ENCODE results near the gene IDE.
A peak's percentile ranks its signal among the peaks of the same experiment; 100 is the strongest.

The IDE gene

DNA sequence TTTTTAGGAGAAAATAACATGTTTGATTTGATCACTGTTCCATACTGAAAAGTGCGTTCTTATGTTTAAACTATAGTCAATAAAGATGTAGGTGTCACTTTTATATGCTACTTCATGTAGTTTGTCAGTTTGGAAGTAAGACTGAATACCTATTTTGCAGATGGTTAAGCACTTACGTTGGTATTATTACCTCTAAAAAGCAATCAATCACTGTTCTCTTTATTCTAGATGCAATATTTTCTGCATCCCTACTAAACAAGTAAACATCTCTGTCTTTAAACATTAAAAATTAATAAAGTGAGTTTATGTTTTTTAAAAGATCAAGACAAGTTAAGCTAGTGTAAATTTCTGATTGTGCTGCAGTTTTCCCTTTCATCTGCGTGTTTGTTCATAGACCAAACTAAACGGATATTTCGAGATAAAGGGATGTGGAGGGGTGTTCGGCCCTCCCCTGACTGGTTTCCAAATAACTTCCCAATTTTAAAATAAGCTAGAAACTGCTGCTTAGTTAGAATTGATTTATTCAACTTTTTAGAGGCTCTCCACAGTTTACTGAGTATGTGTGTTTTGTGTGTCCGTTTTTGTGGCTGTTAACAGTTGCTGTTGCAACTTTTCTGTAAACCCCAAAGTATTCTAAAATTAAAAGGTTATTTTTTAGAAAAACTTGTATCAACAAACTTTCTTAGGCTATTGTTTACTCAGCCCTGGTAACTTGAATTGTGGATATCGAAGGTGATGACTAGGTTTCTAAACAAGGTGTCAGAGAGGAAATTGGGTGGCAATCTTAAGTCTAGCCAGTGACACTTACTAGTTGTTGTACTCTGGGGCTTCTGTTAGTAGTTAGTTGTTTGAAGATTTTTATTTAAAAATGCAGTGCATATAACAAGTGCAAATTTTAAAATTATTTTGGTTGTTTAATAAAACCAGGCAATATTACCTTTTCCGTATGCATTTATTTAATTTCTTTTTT lies 20.0 kb upstream of the IDE start:
- H3K79me2 ChIP-seq (ENCODE audit: insufficient read depth, low read length), result peaks cover 60% of the 10 kb centered on the region
- no peak for TF ChIP-seq CTCF (IDR thresholded peaks at IDR 0.05; ENCODE audit: insufficient read depth, low read length, poor library complexity, severe bottlenecking)
- no peak for TF ChIP-seq EZH2phosphoT487 (conservative IDR thresholded peaks at IDR 0.05; ENCODE audit: low read length)
- no peaks in the 10 kb centered on the region for H3K27me3 ChIP-seq (ENCODE audit: low read length)
- H2AFZ ChIP-seq (ENCODE audit: low read depth, low read length, severe bottlenecking), result no peak overlapping the region
- peaks cover 24% of the 10 kb centered on the region for H4K20me1 ChIP-seq (ENCODE audit: low read depth, low read length)
- H3K9ac ChIP-seq (ENCODE audit: low read length), result peak overlapping the region; percentile 92
- no peaks in the 10 kb centered on the region for H3K9me2 ChIP-seq (replicated peaks; ENCODE audit: insufficient read depth, low read length)
- H3K36me3 ChIP-seq (ENCODE audit: low read length), result peaks cover 8% of the 10 kb centered on the region
- H3K4me3 ChIP-seq (ENCODE audit: insufficient read depth, low read length, poor library complexity, severe bottlenecking), result peak overlapping the region; percentile 99
- H3F3A ChIP-seq (ENCODE audit: insufficient read depth), result peaks cover 44% of the 10 kb centered on the region
- no peaks in the 10 kb centered on the region for H3K9me3 ChIP-seq (ENCODE audit: insufficient read depth, low read length)
- H3K4me2 ChIP-seq (ENCODE audit: low read depth, low read length, poor library complexity, severe bottlenecking), result peak overlapping the region; percentile 99
- H3K27ac ChIP-seq (ENCODE audit: low read depth, low read length), result peak overlapping the region; percentile 93

DNA sequence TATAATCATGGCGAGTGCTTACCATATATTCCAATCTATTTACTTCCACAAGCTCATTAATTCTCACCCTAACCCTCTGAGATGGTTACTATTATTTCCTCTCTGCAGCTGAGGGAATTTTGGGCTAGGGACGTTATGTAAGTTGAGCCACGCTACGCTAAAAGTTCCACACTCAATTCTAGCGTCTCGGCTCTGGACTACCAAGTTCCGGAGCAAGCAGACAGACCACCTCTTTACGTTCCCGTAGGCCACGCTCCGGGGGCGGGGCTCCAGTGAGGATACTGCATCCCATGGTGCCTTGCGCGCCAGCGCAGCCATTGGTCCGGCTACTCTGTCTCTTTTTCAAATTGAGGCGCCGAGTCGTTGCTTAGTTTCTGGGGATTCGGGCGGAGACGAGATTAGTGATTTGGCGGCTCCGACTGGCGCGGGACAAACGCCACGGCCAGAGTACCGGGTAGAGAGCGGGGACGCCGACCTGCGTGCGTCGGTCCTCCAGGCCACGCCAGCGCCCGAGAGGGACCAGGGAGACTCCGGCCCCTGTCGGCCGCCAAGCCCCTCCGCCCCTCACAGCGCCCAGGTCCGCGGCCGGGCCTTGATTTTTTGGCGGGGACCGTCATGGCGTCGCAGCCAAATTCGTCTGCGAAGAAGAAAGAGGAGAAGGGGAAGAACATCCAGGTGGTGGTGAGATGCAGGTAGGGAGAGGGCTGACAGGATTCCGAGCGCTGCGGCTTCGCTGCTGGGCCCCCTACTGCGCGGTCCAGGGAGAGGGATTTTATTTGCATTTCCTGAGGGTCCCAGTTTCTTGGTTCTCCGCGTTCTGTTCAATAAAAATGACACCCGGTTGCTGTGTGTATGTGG lies 19.1 kb upstream of the IDE start, which contains the start of gene KIF11:
KIF11 (plus strand) TSS at position 370 of the 858 bp plus-strand sequence; CDS start at position 616, 246 bp downstream.
- no peaks in the 10 kb centered on the region for H3K9me2 ChIP-seq (replicated peaks; ENCODE audit: insufficient read depth, low read length)
- H3K4me3 ChIP-seq (ENCODE audit: insufficient read depth, low read length, poor library complexity, severe bottlenecking), result peak within 1 kb of the TSS; percentile 99
- H3K4me2 ChIP-seq (ENCODE audit: low read depth, low read length, poor library complexity, severe bottlenecking), result peak within 1 kb of the TSS; percentile 99
- H3K27me3 ChIP-seq (ENCODE audit: low read length), result no peaks in the 10 kb centered on the region
- H3K79me2 ChIP-seq (ENCODE audit: insufficient read depth, low read length), result peaks cover 50% of the 10 kb centered on the region
- peaks cover 8% of the 10 kb centered on the region for H3K36me3 ChIP-seq (ENCODE audit: low read length)
- H3K27ac ChIP-seq (ENCODE audit: low read depth, low read length), result peak within 1 kb of the TSS; percentile 93
- peaks cover 24% of the 10 kb centered on the region for H4K20me1 ChIP-seq (ENCODE audit: low read depth, low read length)
- peaks cover 41% of the 10 kb centered on the region for H3F3A ChIP-seq (ENCODE audit: insufficient read depth)
- peak within 1 kb of the TSS; percentile 92 for H3K9ac ChIP-seq (ENCODE audit: low read length)
- no peaks in the 10 kb centered on the region for H3K9me3 ChIP-seq (ENCODE audit: insufficient read depth, low read length)
- peak within 1 kb of the TSS; percentile 77 for H2AFZ ChIP-seq (ENCODE audit: low read depth, low read length, severe bottlenecking)
- no peak for TF ChIP-seq CTCF (IDR thresholded peaks at IDR 0.05; ENCODE audit: insufficient read depth, low read length, poor library complexity, severe bottlenecking)
- TF ChIP-seq EZH2phosphoT487 (conservative IDR thresholded peaks at IDR 0.05; ENCODE audit: low read length), result no peak

DNA sequence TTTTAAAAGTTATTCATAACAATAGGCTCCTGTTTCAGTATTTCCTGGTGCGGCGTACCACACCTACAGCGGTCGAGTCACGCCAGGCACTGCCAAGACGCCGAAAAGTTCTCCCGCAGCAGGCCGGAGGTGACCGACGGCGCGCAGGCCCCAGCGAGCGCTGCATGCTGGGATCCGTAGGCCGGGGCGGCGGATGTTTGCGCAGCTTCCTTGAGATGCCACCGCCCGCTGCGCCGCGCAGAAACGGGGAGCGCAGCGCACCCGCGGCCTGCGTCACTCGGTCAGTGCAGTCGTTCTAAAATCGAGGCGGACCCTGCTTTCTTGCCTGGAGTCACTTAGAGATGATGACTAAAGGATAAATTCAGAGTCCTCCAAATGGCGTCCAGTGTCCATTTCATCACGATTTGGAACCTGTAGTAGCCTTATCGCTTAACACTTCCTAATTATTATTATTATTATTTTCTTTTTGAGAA lies 17.7 kb upstream of the IDE start:
- H3K9me3 ChIP-seq (ENCODE audit: insufficient read depth, low read length), result no peaks in the 10 kb centered on the region
- H3K79me2 ChIP-seq (ENCODE audit: insufficient read depth, low read length), result peaks cover 36% of the 10 kb centered on the region
- peak overlapping the region; percentile 93 for H3K27ac ChIP-seq (ENCODE audit: low read depth, low read length)
- peak overlapping the region; percentile 93 for H3K4me2 ChIP-seq (ENCODE audit: low read depth, low read length, poor library complexity, severe bottlenecking)
- H4K20me1 ChIP-seq (ENCODE audit: low read depth, low read length), result peaks cover 21% of the 10 kb centered on the region
- peaks cover 8% of the 10 kb centered on the region for H3K36me3 ChIP-seq (ENCODE audit: low read length)
- peak overlapping the region; percentile 62 for H3K4me3 ChIP-seq (ENCODE audit: insufficient read depth, low read length, poor library complexity, severe bottlenecking)
- no peaks in the 10 kb centered on the region for H3K27me3 ChIP-seq (ENCODE audit: low read length)
- H2AFZ ChIP-seq (ENCODE audit: low read depth, low read length, severe bottlenecking), result peak overlapping the region; percentile 77
- H3K9ac ChIP-seq (ENCODE audit: low read length), result peak overlapping the region; percentile 92
- no peaks in the 10 kb centered on the region for H3K9me2 ChIP-seq (replicated peaks; ENCODE audit: insufficient read depth, low read length)
- H3F3A ChIP-seq (ENCODE audit: insufficient read depth), result peaks cover 38% of the 10 kb centered on the region
- TF ChIP-seq EZH2phosphoT487 (conservative IDR thresholded peaks at IDR 0.05; ENCODE audit: low read length) (no peak), CTCF (IDR thresholded peaks at IDR 0.05; ENCODE audit: insufficient read depth, low read length, poor library complexity, severe bottlenecking) (no peak)
